Endodermal cell (in vitro differentiated cells): ENCODE data around the gene RHOG. TPM values are rescaled to one million over a fixed set of nuclear protein-coding genes. Genes with fewer than 3 reads are reported as not detected.

Experiments
- DNase-seq: peaks from one replicate; pipeline ENCODE4 v3.0.0-alpha.2; 2017
- H3K27ac ChIP-seq: 2 replicates; pipeline ENCODE4 v1.5.1; 2013; ENCODE audit warnings: mild to moderate bottlenecking, low read depth, low read length, moderate library complexity
- H3K27me3 ChIP-seq: 2 replicates; pipeline ENCODE4 v1.6.1; 2013; ENCODE audit warnings: mild to moderate bottlenecking, low read length, moderate library complexity; ENCODE audit not compliant: insufficient read depth, control insufficient read depth, poor library complexity, severe bottlenecking
- H3K36me3 ChIP-seq: 2 replicates; pipeline ENCODE4 v1.7.0; 2013; ENCODE audit warnings: mild to moderate bottlenecking, low read length, moderate library complexity; ENCODE audit not compliant: control insufficient read depth, insufficient read depth
- H3K4me1 ChIP-seq: one replicate; pipeline ENCODE4 v1.7.0; 2013; ENCODE audit warnings: low read length; ENCODE audit not compliant: control insufficient read depth, insufficient read depth
- H3K4me3 ChIP-seq: 2 replicates; pipeline ENCODE4 v1.5.1; 2013; ENCODE audit warnings: mild to moderate bottlenecking, low read length, moderate library complexity
- H3K9ac ChIP-seq: 2 replicates; pipeline ENCODE4 v1.6.1; 2013; ENCODE audit warnings: mild to moderate bottlenecking, low read length, moderate library complexity; ENCODE audit not compliant: poor library complexity, severe bottlenecking; ENCODE audit errors: extremely low read depth
- H3K9me3 ChIP-seq: 2 replicates; pipeline ENCODE4 v1.6.1; 2013; ENCODE audit warnings: mild to moderate bottlenecking, low read length, moderate library complexity; ENCODE audit not compliant: control insufficient read depth
- H3K27ac Mint-ChIP-seq: 2 replicates; pipeline ENCODE4 v1.8.0; 2020; ENCODE audit warnings: mixed read lengths
- H3K27me3 Mint-ChIP-seq: 2 replicates; pipeline ENCODE4 v1.8.0; 2021; ENCODE audit warnings: mild to moderate bottlenecking, mixed read lengths; ENCODE audit not compliant: insufficient read depth
- H3K36me3 Mint-ChIP-seq: 2 replicates; pipeline ENCODE4 v1.8.0; 2020; ENCODE audit warnings: low read depth, mixed read lengths
- H3K4me1 Mint-ChIP-seq: 2 replicates; pipeline ENCODE4 v1.8.0; 2020; ENCODE audit warnings: mixed read lengths
- H3K4me3 Mint-ChIP-seq: 2 replicates; pipeline ENCODE4 v1.8.0; 2020; ENCODE audit warnings: mild to moderate bottlenecking, moderate library complexity, mixed read lengths
- H3K9me3 Mint-ChIP-seq: 2 replicates; pipeline ENCODE4 v1.8.0; 2020; ENCODE audit warnings: mild to moderate bottlenecking, mixed read lengths
- WGBS, 2 experiments: methylation state at CpG; one replicate each; pipeline versions ENCODE4 v1.1.5 to v1.1.7; 2013; ENCODE audit warnings: missing lambda C conversion rate in 2 of 2, mixed read lengths in 1 of 2; ENCODE audit not compliant: insufficient coverage in 1 of 2, insufficient read length in 1 of 2; 5-methylcytosine and 5-hydroxymethylcytosine counted together
- long read RNA-seq, 4 experiments: library from polyadenylated mRNA in 2 of 4; library from RNA in 1 of 4; library from capped mRNA in 1 of 4; stranded (forward) in 3 of 4; unstranded in 1 of 4; transcript quantifications; one replicate each; pipeline ENCODE4 v2.0.0, GENCODE V29; 2020 to 2021; ENCODE audit warnings: inconsistent platforms in 1 of 4
- polyA plus RNA-seq, 2 experiments: library from polyadenylated mRNA; stranded (reverse); fragments of 50-300 nt; gene quantifications; one replicate each; pipeline ENCODE4 v1.2.3, GENCODE V29; 2013
- total RNA-seq, 2 donors: library from RNA; stranded (reverse); fragmentation: NEBNext Ultra II Directional in 1 of 2; extraction: Animal tissue kit (Norgen Biotek cat#: 25700) in 1 of 2; gene quantifications; 2 replicates in 1 of 2; 3 replicates in 1 of 2; pipeline ENCODE4 v1.2.1, GENCODE V29; 2021
- TF ChIP-seq, protein P1 (sequence below): fragments of 200-600 bp; sonication (generic); conservative IDR thresholded peaks from 2 replicates; pipeline ENCODE4 v1.5.0; 2021; ENCODE audit warnings: antibody characterized with exemption, mild to moderate bottlenecking

Gene RHOG
- 10 to 100 TPM; 25.5 to 27.6 TPM for total RNA-seq
- 28.0 TPM for polyA plus RNA-seq (2013, experiment 1 of 2)
- 27.2 TPM for polyA plus RNA-seq (2013, experiment 2 of 2)
- long read RNA-seq, experiment 1, transcript RHOG-201 (2 exons, 1,319 nt): major isoform, 16 of 41 reads
- long read RNA-seq, experiment 1, partial matches to known transcripts: 24 of 41 reads
- long read RNA-seq, experiment 1, other reads (novel, unspliced or antisense): 0 of 41 reads
- long read RNA-seq, experiment 2, transcript RHOG-201 (2 exons, 1,319 nt): major isoform, 14 of 16 reads
- long read RNA-seq, experiment 2, partial matches to known transcripts: 2 of 16 reads
- long read RNA-seq, experiment 2, other reads (novel, unspliced or antisense): 0 of 16 reads
- long read RNA-seq, experiment 3, transcript RHOG-201 (2 exons, 1,319 nt): major isoform, 56 of 62 reads
- long read RNA-seq, experiment 3, partial matches to known transcripts: 0 of 62 reads
- long read RNA-seq, experiment 3, other reads (novel, unspliced or antisense): 6 of 62 reads
- long read RNA-seq, experiment 4, transcript RHOG-201 (2 exons, 1,319 nt): major isoform, 184 of 188 reads
- long read RNA-seq, experiment 4, partial matches to known transcripts: 0 of 188 reads
- long read RNA-seq, experiment 4, other reads (novel, unspliced or antisense): 4 of 188 reads

DNA sequence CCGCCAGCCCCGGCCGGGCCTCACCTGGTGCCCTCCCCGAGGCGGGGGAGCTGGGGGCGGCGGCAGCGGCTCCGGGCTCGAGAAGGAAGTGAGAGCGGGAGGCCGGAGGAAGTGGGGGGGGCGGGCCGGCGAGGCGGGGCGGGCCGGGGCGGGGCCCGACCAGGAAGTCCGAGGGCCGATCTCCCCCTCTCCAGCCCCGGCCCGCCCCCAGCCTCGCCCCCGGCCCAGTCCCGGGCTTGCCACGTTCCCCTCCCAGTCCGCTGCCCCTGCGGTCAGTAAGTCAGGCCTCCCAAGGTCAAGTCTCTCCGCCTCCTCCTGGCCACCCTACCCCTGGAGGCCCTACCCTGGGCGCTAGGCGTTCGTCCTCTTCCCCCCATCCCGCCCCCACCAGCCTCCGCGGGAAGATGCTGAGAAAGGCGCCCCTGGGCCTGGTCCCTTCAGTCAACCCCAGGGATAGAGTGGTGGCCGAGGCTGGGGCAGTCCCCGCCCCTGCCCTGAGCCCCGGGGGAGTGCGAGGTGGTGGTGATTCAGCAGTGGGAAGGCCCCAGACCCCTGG, at the start of gene RHOG:
TSS of gene RHOG (minus strand) at position 90 of the 556 bp plus-strand sequence. CDS start 12,821 bp downstream, outside the sequence.
- peak within 1 kb of the TSS; percentile 51 for H3K9ac ChIP-seq
- 1% methylated on average over 32 of the region's 42 CpGs; no CpG with 5 or more reads in 1 of the 2 experiments for WGBS, 2 experiments
- peaks cover 11% of the 10 kb centered on the region for H3K36me3 ChIP-seq
- Mint-ChIP-seq H3K4me1 (peaks cover 17% of the 10 kb centered on the region), H3K4me3 (peak within 1 kb of the TSS; percentile 80), H3K36me3 (no peaks in the 10 kb centered on the region), H3K9me3 (no peaks in the 10 kb centered on the region), H3K27me3 (peaks cover 5% of the 10 kb centered on the region), H3K27ac (peak within 1 kb of the TSS; percentile 13)
- peaks cover 12% of the 10 kb centered on the region for H3K4me1 ChIP-seq
- H3K27me3 ChIP-seq: no peaks in the 10 kb centered on the region
- H3K27ac ChIP-seq: peak within 1 kb of the TSS; percentile 10
- TF ChIP-seq, protein P1, sequence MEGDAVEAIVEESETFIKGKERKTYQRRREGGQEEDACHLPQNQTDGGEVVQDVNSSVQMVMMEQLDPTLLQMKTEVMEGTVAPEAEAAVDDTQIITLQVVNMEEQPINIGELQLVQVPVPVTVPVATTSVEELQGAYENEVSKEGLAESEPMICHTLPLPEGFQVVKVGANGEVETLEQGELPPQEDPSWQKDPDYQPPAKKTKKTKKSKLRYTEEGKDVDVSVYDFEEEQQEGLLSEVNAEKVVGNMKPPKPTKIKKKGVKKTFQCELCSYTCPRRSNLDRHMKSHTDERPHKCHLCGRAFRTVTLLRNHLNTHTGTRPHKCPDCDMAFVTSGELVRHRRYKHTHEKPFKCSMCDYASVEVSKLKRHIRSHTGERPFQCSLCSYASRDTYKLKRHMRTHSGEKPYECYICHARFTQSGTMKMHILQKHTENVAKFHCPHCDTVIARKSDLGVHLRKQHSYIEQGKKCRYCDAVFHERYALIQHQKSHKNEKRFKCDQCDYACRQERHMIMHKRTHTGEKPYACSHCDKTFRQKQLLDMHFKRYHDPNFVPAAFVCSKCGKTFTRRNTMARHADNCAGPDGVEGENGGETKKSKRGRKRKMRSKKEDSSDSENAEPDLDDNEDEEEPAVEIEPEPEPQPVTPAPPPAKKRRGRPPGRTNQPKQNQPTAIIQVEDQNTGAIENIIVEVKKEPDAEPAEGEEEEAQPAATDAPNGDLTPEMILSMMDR: no peak
- H3K4me3 ChIP-seq: peak within 1 kb of the TSS; percentile 91
- no peaks in the 10 kb centered on the region for H3K9me3 ChIP-seq
- DNase-seq: peak; percentile 93

DNA sequence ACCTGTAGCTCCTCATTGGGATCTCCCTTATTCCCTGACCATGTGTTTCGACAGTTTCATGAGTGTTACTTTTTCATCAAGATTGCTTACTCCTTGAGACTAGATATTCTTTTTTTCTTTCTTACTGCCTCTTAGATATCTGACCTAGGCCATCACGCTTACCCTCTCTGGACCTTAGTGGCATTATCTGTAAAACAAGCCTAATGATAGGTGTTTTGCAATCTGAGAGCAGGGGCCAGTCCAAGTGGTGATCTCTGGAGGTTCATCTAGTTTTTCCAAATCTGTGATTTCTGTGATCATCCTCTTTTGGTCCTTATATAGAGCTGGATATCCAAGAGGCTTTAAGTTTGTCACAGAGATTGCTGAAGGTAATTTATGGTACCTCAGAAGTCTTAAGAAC, 49.3 kb upstream of the RHOG start:
- 90 to 91% methylated on average over 1 to 2 of the region's 2 CpGs for WGBS, 2 experiments
- no peaks in the 10 kb centered on the region for H3K36me3 Mint-ChIP-seq
- H3K9me3 ChIP-seq: no peaks in the 10 kb centered on the region
- H3K4me1 ChIP-seq: no peaks in the 10 kb centered on the region
- H3K27ac Mint-ChIP-seq: no peak overlapping the region
- no peak for DNase-seq
- no peak overlapping the region for H3K27ac ChIP-seq
- no peaks in the 10 kb centered on the region for H3K36me3 ChIP-seq
- no peaks in the 10 kb centered on the region for H3K9me3 Mint-ChIP-seq
- H3K27me3 ChIP-seq: no peaks in the 10 kb centered on the region
- TF ChIP-seq, protein P1: no peak
- H3K4me1 Mint-ChIP-seq: no peaks in the 10 kb centered on the region
- H3K27me3 Mint-ChIP-seq: no peaks in the 10 kb centered on the region
- H3K9ac ChIP-seq: no peak overlapping the region
- no peak overlapping the region for H3K4me3 ChIP-seq
- H3K4me3 Mint-ChIP-seq: no peak overlapping the region

DNA sequence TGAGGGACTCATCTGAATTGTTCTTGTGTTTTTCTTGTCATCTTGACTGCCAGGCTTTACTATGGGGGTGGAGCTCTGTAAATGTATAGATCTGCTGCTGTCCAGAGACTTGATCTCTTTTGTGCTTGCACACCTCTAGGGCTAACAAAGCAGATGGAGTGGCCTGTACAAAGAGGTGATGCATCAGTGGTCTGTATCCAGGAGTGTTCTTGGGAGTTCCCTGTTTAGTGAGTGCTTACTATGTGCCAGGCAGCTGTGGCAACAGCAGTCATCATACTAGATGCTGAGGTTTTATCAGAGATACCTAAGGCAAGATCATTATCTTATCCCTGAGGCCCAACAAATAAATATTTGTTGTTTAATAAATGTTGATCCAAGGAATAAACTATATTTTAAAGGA, 48.1 kb upstream of the RHOG start:
- H3K9ac ChIP-seq: no peak overlapping the region
- Mint-ChIP-seq H3K9me3 (no peaks in the 10 kb centered on the region), H3K36me3 (no peaks in the 10 kb centered on the region), H3K4me1 (no peaks in the 10 kb centered on the region), H3K27me3 (no peaks in the 10 kb centered on the region), H3K27ac (no peak overlapping the region), H3K4me3 (no peak overlapping the region)
- H3K27me3 ChIP-seq: no peaks in the 10 kb centered on the region
- H3K4me3 ChIP-seq: no peak overlapping the region
- no peaks in the 10 kb centered on the region for H3K4me1 ChIP-seq
- TF ChIP-seq, protein P1: no peak
- no peak for DNase-seq
- H3K36me3 ChIP-seq: no peaks in the 10 kb centered on the region
- no peak overlapping the region for H3K27ac ChIP-seq
- no peaks in the 10 kb centered on the region for H3K9me3 ChIP-seq
